H1 (cell line): ENCODE results near the gene CCDC80. TPM values are rescaled to one million over a fixed set of nuclear protein-coding genes. Genes with fewer than 3 reads are reported as not detected.
A peak's percentile ranks its signal among the peaks of the same experiment; 100 is the strongest.

Experiments used
- CTCF ChIA-PET: fragments of 300-600 bp; sonication (Branson Sonifier 250); formaldehyde crosslinking; loops from one replicate; lab custom pipeline; 2021; ENCODE audit not compliant: partially characterized antibody; lab: Charles Lee
- POLR2A ChIA-PET: fragments of 300-600 bp; sonication (Branson Sonifier 250); formaldehyde crosslinking; loops from one replicate; lab custom pipeline; 2021; ENCODE audit warnings: inconsistent platforms; ENCODE audit not compliant: partially characterized antibody; lab: Charles Lee
- DNase-seq, 2 experiments: peaks; one replicate each; pipeline versions ENCODE4 v3.0.0 to v3.0.0-alpha.2; 2010 to 2022; ENCODE audit warnings: low spot score in 2 of 2, low read depth in 1 of 2, mixed read lengths in 1 of 2
- FAIRE-seq: peaks from 2 replicates; lab custom pipeline; 2011; peaks lifted over from hg19 to GRCh38; lab: Jason Lieb, UNC
- H2AFZ ChIP-seq: 2 replicates; pipeline ENCODE4 v1.8.1; 2012; ENCODE audit warnings: low read length, inconsistent platforms
- H2AK5ac ChIP-seq: 2 replicates; pipeline ENCODE4 v1.6.1; 2013; ENCODE audit warnings: low read depth, low read length
- H2BK120ac ChIP-seq: replicated peaks from 2 replicates; pipeline ENCODE3; 2013; ENCODE audit warnings: low read depth, low read length, inconsistent platforms
- H2BK12ac ChIP-seq: 2 replicates; pipeline ENCODE4 v1.6.1; 2013; ENCODE audit warnings: low read depth, low read length
- H2BK15ac ChIP-seq: 2 replicates; pipeline ENCODE4 v1.6.1; 2013; ENCODE audit warnings: low read length
- H2BK20ac ChIP-seq: 2 replicates; pipeline ENCODE4 v1.6.1; 2013; ENCODE audit warnings: low read length
- H2BK5ac ChIP-seq: 2 replicates; pipeline ENCODE4 v1.6.1; 2013; ENCODE audit warnings: low read depth, low read length
- H3K14ac ChIP-seq: 2 replicates; pipeline ENCODE4 v1.6.1; 2013; ENCODE audit warnings: inconsistent platforms; ENCODE audit not compliant: insufficient read length
- H3K18ac ChIP-seq: 2 replicates; pipeline ENCODE4 v1.6.1; 2013; ENCODE audit warnings: low read length; ENCODE audit errors: extremely low read depth
- H3K23ac ChIP-seq: 2 replicates; pipeline ENCODE4 v1.6.1; 2013; ENCODE audit warnings: inconsistent platforms; ENCODE audit not compliant: insufficient read length
- H3K23me2 ChIP-seq: 2 replicates; pipeline ENCODE4 v1.6.1; 2013; ENCODE audit warnings: low read depth, low read length
- H3K27ac ChIP-seq: 2 replicates; pipeline ENCODE4 v1.6.1; 2011; ENCODE audit warnings: low read depth, low read length, inconsistent platforms
- H3K27me3 ChIP-seq, 4 experiments: replicated peaks in 1 of 4; 1 replicate in 1 of 4; 2 replicates in 3 of 4; pipeline versions ENCODE4 v1.6.1 to v1.8.1; 2011 to 2013; ENCODE audit warnings: low read length in 3 of 4, mild to moderate bottlenecking in 3 of 4, inconsistent platforms in 2 of 4, mixed read lengths in 2 of 4, moderate library complexity in 1 of 4; ENCODE audit not compliant: control insufficient read depth in 3 of 4, insufficient read depth in 3 of 4; ENCODE audit errors: extremely low read depth in 1 of 4
- H3K36me3 ChIP-seq, 4 experiments: 2 replicates each; pipeline versions ENCODE4 v1.6.1 to v1.8.1; 2011 to 2013; ENCODE audit warnings: mild to moderate bottlenecking in 4 of 4, low read length in 3 of 4, moderate library complexity in 2 of 4, control low read depth in 1 of 4, inconsistent platforms in 1 of 4; ENCODE audit not compliant: insufficient read depth in 4 of 4, control insufficient read depth in 2 of 4
- H3K4ac ChIP-seq: replicated peaks from 2 replicates; pipeline ENCODE3; 2013; ENCODE audit warnings: low read length, low read depth, mixed read lengths, inconsistent platforms; ENCODE audit not compliant: insufficient read length
- H3K4me1 ChIP-seq, 4 experiments: replicated peaks in 1 of 4; 1 replicate in 1 of 4; 2 replicates in 3 of 4; pipeline versions ENCODE4 v1.6.1 to v1.8.1; 2011 to 2013; ENCODE audit warnings: low read length in 3 of 4, inconsistent platforms in 2 of 4, mixed read lengths in 1 of 4; ENCODE audit not compliant: insufficient read depth in 4 of 4, control insufficient read depth in 3 of 4
- H3K4me2 ChIP-seq, 2 experiments: 2 replicates each; pipeline versions ENCODE4 v1.6.1 to v1.8.1; 2011 to 2013; ENCODE audit warnings: low read depth in 2 of 2, low read length in 2 of 2, control low read depth in 1 of 2, inconsistent platforms in 1 of 2, mild to moderate bottlenecking in 1 of 2; ENCODE audit not compliant: insufficient read depth in 1 of 2
- H3K4me3 ChIP-seq, 4 experiments: fragments of 200-600, 300-600 bp in 1 of 4; sonication (generic), shearing (Covaris generic), sonication (Bioruptor Twin) in 1 of 4; 2 replicates each; pipeline versions ENCODE4 v1.5.1 to v1.8.1; 2011 to 2016; ENCODE audit warnings: low read length in 4 of 4, low read depth in 3 of 4, control low read depth in 2 of 4, inconsistent platforms in 2 of 4, mild to moderate bottlenecking in 2 of 4, mixed read lengths in 1 of 4, moderate library complexity in 1 of 4; ENCODE audit not compliant: insufficient read depth in 2 of 4; ENCODE audit errors: extremely low read depth in 1 of 4
- H3K56ac ChIP-seq: replicated peaks from 2 replicates; pipeline ENCODE3; 2013; ENCODE audit warnings: low read depth, mild to moderate bottlenecking, mixed read lengths, low read length, inconsistent platforms; ENCODE audit not compliant: insufficient read length
- H3K79me1 ChIP-seq: 2 replicates; pipeline ENCODE4 v1.6.1; 2013; ENCODE audit warnings: low read depth, low read length, control low read depth
- H3K79me2 ChIP-seq, 2 experiments: 2 replicates each; pipeline versions ENCODE4 v1.6.1 to v1.8.1; 2012 to 2013; ENCODE audit warnings: low read length in 2 of 2, mild to moderate bottlenecking in 2 of 2, inconsistent platforms in 1 of 2; ENCODE audit not compliant: insufficient read depth in 2 of 2, control insufficient read depth in 1 of 2
- H3K9ac ChIP-seq, 4 experiments: replicated peaks in 1 of 4; 1 replicate in 1 of 4; 2 replicates in 3 of 4; pipeline versions ENCODE4 v1.6.1 to v1.8.1; 2011 to 2013; ENCODE audit warnings: low read depth in 3 of 4, low read length in 3 of 4, control low read depth in 2 of 4, mild to moderate bottlenecking in 2 of 4, moderate library complexity in 2 of 4, inconsistent platforms in 1 of 4; ENCODE audit errors: extremely low read depth in 1 of 4
- H3K9me3 ChIP-seq, 2 experiments: 2 replicates each; pipeline versions ENCODE4 v1.6.1 to v1.8.1; 2012 to 2013; ENCODE audit warnings: mild to moderate bottlenecking in 2 of 2, moderate library complexity in 2 of 2, control low read depth in 1 of 2, inconsistent platforms in 1 of 2, low read depth in 1 of 2, low read length in 1 of 2, mixed read lengths in 1 of 2; ENCODE audit not compliant: insufficient read depth in 2 of 2
- H4K20me1 ChIP-seq, 2 experiments: replicated peaks in 1 of 2; 2 replicates each; pipeline versions ENCODE3 to v1.8.1; 2011 to 2013; ENCODE audit warnings: inconsistent platforms in 2 of 2, low read length in 2 of 2, mild to moderate bottlenecking in 1 of 2; ENCODE audit not compliant: insufficient read depth in 2 of 2, control insufficient read depth in 1 of 2
- H4K5ac ChIP-seq: 2 replicates; pipeline ENCODE4 v1.6.1; 2013; ENCODE audit warnings: low read length, low read depth, mixed read lengths, inconsistent platforms; ENCODE audit not compliant: insufficient read length
- H4K8ac ChIP-seq: 2 replicates; pipeline ENCODE4 v1.8.0; 2013; ENCODE audit warnings: mild to moderate bottlenecking, moderate library complexity, low read length, inconsistent platforms; ENCODE audit not compliant: insufficient read depth; ENCODE audit errors: extremely low read depth
- H4K91ac ChIP-seq: replicated peaks from 2 replicates; pipeline ENCODE3; 2013; ENCODE audit warnings: low read length, mixed read lengths, inconsistent platforms; ENCODE audit not compliant: insufficient read length
- ASH2L ChIP-seq: fragments of 200-600, 300-600 bp; sonication (generic); IDR thresholded peaks from one replicate; pipeline ENCODE4 v1.7.1; 2017; ENCODE audit warnings: low read length
- BRCA1 ChIP-seq: IDR thresholded peaks from 2 replicates; pipeline ENCODE4 v1.6.1; 2012; ENCODE audit warnings: low read depth, low read length, improper control_type of control experiment
- CBX5 ChIP-seq: fragments of 300-800, 300-1000 bp; sonication (generic); IDR thresholded peaks from 2 replicates; pipeline ENCODE4 v1.7.1; 2016; ENCODE audit warnings: antibody characterized with exemption, low read length, low read depth
- CHD2 ChIP-seq: IDR thresholded peaks from 2 replicates; pipeline ENCODE4 v1.6.1; 2012; ENCODE audit warnings: low read length, improper control_type of control experiment
- GABPA ChIP-seq: IDR thresholded peaks from 2 replicates; pipeline ENCODE4 v1.6.1; 2011; ENCODE audit warnings: mild to moderate bottlenecking, low read length, moderate library complexity, borderline replicate concordance; ENCODE audit not compliant: insufficient read depth
- HDAC6 ChIP-seq: IDR thresholded peaks from one replicate; pipeline ENCODE4 v1.7.1; 2012; ENCODE audit warnings: low read depth, mild to moderate bottlenecking, inconsistent platforms, low read length, moderate library complexity
- JUN ChIP-seq: IDR thresholded peaks from 2 replicates; pipeline ENCODE4 v1.6.1; 2011; ENCODE audit warnings: low read depth, mild to moderate bottlenecking, improper control_type of control experiment, low read length
- POLR2A ChIP-seq, 2 experiments: IDR thresholded peaks; 1 replicate in 1 of 2; 2 replicates in 1 of 2; pipeline ENCODE4 v1.6.1; 2011; ENCODE audit warnings: low read depth in 2 of 2, low read length in 2 of 2, mild to moderate bottlenecking in 2 of 2; ENCODE audit errors: control extremely low read depth in 1 of 2
- RFX5 ChIP-seq: IDR thresholded peaks from 2 replicates; pipeline ENCODE4 v1.6.1; 2011; ENCODE audit warnings: low read depth, low read length, improper control_type of control experiment, borderline replicate concordance
- SP1 ChIP-seq: IDR thresholded peaks from 2 replicates; pipeline ENCODE4 v1.6.1; 2011; ENCODE audit warnings: low read depth, low read length
- SUZ12 ChIP-seq: fragments of 200-600 bp; sonication (generic); IDR thresholded peaks from 2 replicates; pipeline ENCODE4 v1.6.1; 2012; ENCODE audit warnings: mild to moderate bottlenecking, inconsistent platforms, low read length, moderate library complexity, mixed read lengths
- TAF1 ChIP-seq: IDR thresholded peaks from 2 replicates; pipeline ENCODE4 v1.6.1; 2011; ENCODE audit warnings: mild to moderate bottlenecking, low read depth, low read length
- TCF12 ChIP-seq: IDR thresholded peaks from 2 replicates; pipeline ENCODE4 v1.6.1; 2011; ENCODE audit warnings: low read depth, mild to moderate bottlenecking, low read length
- ZNF274 ChIP-seq: IDR thresholded peaks from 2 replicates; pipeline ENCODE4 v1.7.0; 2012; ENCODE audit warnings: low read length, borderline replicate concordance; ENCODE audit errors: extremely low read depth
- WGBS, 2 experiments: shearing (Covaris generic) in 1 of 2; methylation state at CpG; one replicate each; pipeline versions ENCODE4 v1.1.6 to v1.1.7; 2013 to 2015; ENCODE audit warnings: low lambda C conversion rate in 2 of 2, mixed read lengths in 2 of 2, inconsistent platforms in 1 of 2, low coverage in 1 of 2, missing lambda C conversion rate in 1 of 2; ENCODE audit not compliant: insufficient replicate concordance in 2 of 2, insufficient coverage in 1 of 2, insufficient read length in 1 of 2; ENCODE audit errors: extremely low coverage in 1 of 2, missing lambda C conversion rate in 1 of 2; 5-methylcytosine and 5-hydroxymethylcytosine counted together
- polyA plus RNA-seq, 7 experiments: library from polyadenylated mRNA; depleted of rRNA in 3 of 7; stranded (reverse) in 5 of 7; unstranded in 2 of 7; fragments of >200 nt in 5 of 7; fragments of 200-250 nt in 2 of 7; gene quantifications; 1 replicate in 5 of 7; 2 replicates in 1 of 7; 4 replicates in 1 of 7; pipeline versions ENCODE4 v1.2.1 to v1.2.3, GENCODE V29; 2011 to 2013; ENCODE audit warnings: missing spikeins in 2 of 7, mixed read lengths in 2 of 7
- total RNA-seq: library from RNA; stranded (reverse); fragmentation: NEBNext Ultra II Directional; extraction: Animal tissue kit (Norgen Biotek cat#: 25700); gene quantifications from 2 replicates; pipeline ENCODE4 v1.2.1, GENCODE V29; 2021

Gene CCDC80
- total and polyA plus RNA-seq, 2 of the 8 experiments (the other 6 are each of a cell fraction or from before 2014, with no cell fraction given), result 1.1 to 12.9 TPM

GRCh38 chr3:112638327-112639020 is 2.5 kb downstream of the CCDC80 start:
- Histone ChIP-seq H2BK12ac (0 out of 2 replicates have a peak overlapping the region, but pooled peaks have one; percentile 64), H2BK20ac (no peak overlapping the region), H3K79me2 (no peaks in the 10 kb centered on the region; a peak in 1 of 4 replicates), H3K9me3 (no peaks in the 10 kb centered on the region), H3K36me3 (no peaks in the 10 kb centered on the region), H3K4me3 (no peak overlapping the region), H4K20me1 (no peaks in the 10 kb centered on the region), H3K9ac (no peak overlapping the region), H2BK120ac (no peak overlapping the region), H3K18ac (no peak overlapping the region), H2BK5ac (0 out of 2 replicates have a peak overlapping the region, but pooled peaks have one; percentile 46), H3K4me1 (peaks cover 7 to 28% (median 22%) of the 10 kb centered on the region in 4 experiments; a peak in 6 of 7 replicates), H4K8ac (no peak overlapping the region), H3K14ac (no peak overlapping the region), H2AK5ac (no peak overlapping the region), H4K5ac (no peak overlapping the region), H3K4ac (no peak overlapping the region), H2BK15ac (no peak overlapping the region; the same call in 1 of the 2 replicates), H3K56ac (no peak overlapping the region), H3K27ac (no peak overlapping the region), H3K27me3 (no peaks in the 10 kb centered on the region), H3K79me1 (no peaks in the 10 kb centered on the region), H3K4me2 (no peak overlapping the region), H2AFZ (no peak overlapping the region), H3K23ac (no peak overlapping the region), H3K23me2 (no peaks in the 10 kb centered on the region), H4K91ac (no peak overlapping the region)
- DNase-seq (no peak), FAIRE-seq (no peak)
- WGBS, 2 experiments, result 95% methylated on average over 12 of the region's 17 CpGs; no CpG with 5 or more reads in 1 of the 2 experiments
- no peak for TF ChIP-seq HDAC6
- no peak for TF ChIP-seq SUZ12
- TF ChIP-seq CBX5, result no peak
- TF ChIP-seq GABPA, result no peak
- no peak for TF ChIP-seq TAF1
- TF ChIP-seq RFX5, result no peak
- TF ChIP-seq JUN, result no peak
- TF ChIP-seq ZNF274, result no peak
- TF ChIP-seq BRCA1, result no peak
- TF ChIP-seq SP1, result no peak
- no peak for TF ChIP-seq TCF12
- no peak for TF ChIP-seq POLR2A (IDR thresholded peaks at IDR 0.05; ENCODE audit: control extremely low read depth in 1 of 2, low read depth in 2 of 2, low read length in 2 of 2)
- no peak for TF ChIP-seq CHD2
- TF ChIP-seq ASH2L, result no peak
- ChIA-PET CTCF (interaction anchor here (0.7 to 2.6 kb wide), 8 partner anchors 8 to 341 kb away, joined by 3 to 9 read pairs (median 4); no protein-coding TSS in a partner anchor), POLR2A (interaction anchor here (0.6 to 0.9 kb wide), 3 partner anchors 12 to 73 kb away, joined by 3 to 4 read pairs (median 4); no protein-coding TSS in a partner anchor)
